ENCODE data around the gene FERMT1.

Gene FERMT1

GRCh38 chr20:6122873-6123648, at the start of gene FERMT1:
Gene FERMT1 (minus strand): TSS chr20:6123030. CDS start chr20:6119554, 3,476 bp downstream.
- peak; percentile 68 for DNase-seq

GRCh38 chr20:6169251-6169650, 46.4 kb upstream of the FERMT1 start:
- peak; percentile 7 for DNase-seq

- no peak for DNase-seq
Observed at GRCh38 chr20:6168204-6168603, 45.4 kb upstream of the FERMT1 start.

GRCh38 chr20:6165346-6165745, 42.5 kb upstream of the FERMT1 start:
- no peak for DNase-seq

- DNase-seq = no peak
Observed at GRCh38 chr20:6164421-6165341, 41.9 kb upstream of the FERMT1 start.

GRCh38 chr20:6160736-6161135, 37.9 kb upstream of the FERMT1 start:
- DNase-seq = no peak

- DNase-seq = no peak
Observed at GRCh38 chr20:6157345-6157744, 34.5 kb upstream of the FERMT1 start.

GRCh38 chr20:6152777-6153176, 29.9 kb upstream of the FERMT1 start:
- no peak for DNase-seq

GRCh38 chr20:6148073-6148472, 25.2 kb upstream of the FERMT1 start:
- DNase-seq = no peak

- peak; percentile 51 for DNase-seq
Observed at GRCh38 chr20:6142348-6142993, 19.6 kb upstream of the FERMT1 start.

- no peak for DNase-seq
Observed at GRCh38 chr20:6140947-6141346, 18.1 kb upstream of the FERMT1 start.

- no peak for DNase-seq
Observed at GRCh38 chr20:6135347-6135746, 12.5 kb upstream of the FERMT1 start.

GRCh38 chr20:6134592-6134991, 11.8 kb upstream of the FERMT1 start:
- DNase-seq = no peak

- DNase-seq = no peak
Observed at GRCh38 chr20:6130045-6130444, 7.2 kb upstream of the FERMT1 start.

GRCh38 chr20:6127825-6128224, 5.0 kb upstream of the FERMT1 start:
- no peak for DNase-seq

GRCh38 chr20:6126846-6127245, 4.0 kb upstream of the FERMT1 start:
- DNase-seq = no peak

- no peak for DNase-seq
Observed at GRCh38 chr20:6123649-6124014, 802 bp upstream of the FERMT1 start.

GRCh38 chr20:6122111-6122872, 538 bp downstream of the FERMT1 start:
- peak; percentile 33 for DNase-seq

GRCh38 chr20:6121504-6121903, 1.3 kb downstream of the FERMT1 start:
- DNase-seq = no peak

GRCh38 chr20:6120491-6120988, 2.3 kb downstream of the FERMT1 start:
- DNase-seq = no peak

GRCh38 chr20:6116758-6117157, 6.1 kb downstream of the FERMT1 start:
- DNase-seq = no peak

GRCh38 chr20:6115221-6115895, 7.5 kb downstream of the FERMT1 start:
- DNase-seq = no peak
